ENCODE results near the gene NGEF. TPM values are rescaled to one million over a fixed set of nuclear protein-coding genes. Genes with fewer than 3 reads are reported as not detected.

Gene NGEF
- total and polyA plus RNA-seq, 9 of the 15 experiments (the other 6 are each of a cell fraction or from before 2014, with no cell fraction given): 0.07 to 0.17 (median 0.09) TPM; not detected in 6

- no peak for DNase-seq (ENCODE audit: extremely low read depth in 1 of 4, low spot score in 3 of 4)
- ChIA-PET POLR2A (interaction anchor here (0.5 kb wide), 1 partner anchor 331 kb away, joined by 4 read pairs; no protein-coding TSS in a partner anchor), CTCF (ENCODE audit: low intra/inter-chr PET ratio) (no interaction called here)
- intact Hi-C loops (cut with micrococcal nuclease) (no loop called here), in situ Hi-C loops (cut with MboI) (no loop called here)
- H3K27me3 ChIP-seq (ENCODE audit: control insufficient read depth in 2 of 2, insufficient read depth in 2 of 2, low read length in 2 of 2): no peaks in the 10 kb centered on the region
- H3K27ac ChIP-seq (ENCODE audit: extremely low read depth, low read depth, low read length): no peak overlapping the region
- H3K9me3 ChIP-seq (replicated peaks; ENCODE audit: control insufficient read depth, insufficient read depth, low read depth, low read length): no peaks in the 10 kb centered on the region
- no peaks in the 10 kb centered on the region for H3K79me2 ChIP-seq (ENCODE audit: control insufficient read depth, insufficient read depth, low read length)
- no peaks in the 10 kb centered on the region for H3K36me3 ChIP-seq (ENCODE audit: control insufficient read depth, insufficient read depth, low read length)
- no peaks in the 10 kb centered on the region for H4K20me1 ChIP-seq (replicated peaks; ENCODE audit: control insufficient read depth, insufficient read depth, low read length)
- FAIRE-seq: no peak
- no peak overlapping the region for H3K4me2 ChIP-seq (ENCODE audit: insufficient read depth, low read length)
- BruUV-seq (replicated peaks): no TSS peak
- H3K9me1 ChIP-seq (ENCODE audit: control insufficient read depth, insufficient read depth, low read length): no peaks in the 10 kb centered on the region
- 85% methylated on average over 10 of the region's 16 CpGs for WGBS (ENCODE audit: insufficient coverage, low coverage, missing lambda C conversion rate)
- H3K4me1 ChIP-seq (replicated peaks in 1 of 2; ENCODE audit: control insufficient read depth in 2 of 2, insufficient read depth in 2 of 2, low read length in 2 of 2): peaks cover 2 to 17% of the 10 kb centered on the region in 2 experiments; a peak in 3 of 5 replicates
- no peak overlapping the region; a peak in 1 of 4 replicates for H3K9ac ChIP-seq (ENCODE audit: insufficient read depth in 1 of 2, low read depth in 2 of 2, low read length in 2 of 2)
- no peak overlapping the region for H3K4me3 ChIP-seq
- no peak for ATAC-seq
- H2AFZ ChIP-seq (ENCODE audit: low read depth, low read length): peak overlapping the region; percentile 68; the same call in 1 of the 2 replicates
- TF ChIP-seq ZNF3 (CRISPR knock-in tag; IDR thresholded peaks at IDR 0.05) (no peak), HDAC1 (IDR thresholded peaks at IDR 0.05) (no peak), CCNT2 (IDR thresholded peaks at IDR 0.05; ENCODE audit: borderline replicate concordance, extremely low read depth, insufficient read length, low read depth, low read length) (no peak), ZNF696 (CRISPR knock-in tag; conservative IDR thresholded peaks at IDR 0.05) (no peak), JUND (IDR thresholded peaks at IDR 0.05; ENCODE audit: borderline replicate concordance, low read depth, low read length) (no peak), JUND (tag; IDR thresholded peaks at IDR 0.05; ENCODE audit: borderline replicate concordance, low read depth, low read length) (no peak), PPARD (CRISPR knock-in tag; IDR thresholded peaks at IDR 0.05) (no peak), TOE1 (IDR thresholded peaks at IDR 0.05; ENCODE audit: borderline replicate concordance) (no peak), TOE1 (CRISPR knock-in tag; IDR thresholded peaks at IDR 0.05; ENCODE audit: borderline replicate concordance, low read depth) (no peak), KHSRP (IDR thresholded peaks at IDR 0.05) (no peak), PRMT5 (CRISPR knock-in tag; IDR thresholded peaks at IDR 0.05) (no peak), TCF3 (CRISPR knock-in tag; IDR thresholded peaks at IDR 0.05) (no peak), TSHZ1 (CRISPR knock-in tag; IDR thresholded peaks at IDR 0.05) (no peak), ZFPM2 (CRISPR knock-in tag; IDR thresholded peaks at IDR 0.05) (no peak), EGR1 (conservative IDR thresholded peaks at IDR 0.05) (no peak), HDAC3 (IDR thresholded peaks at IDR 0.05; ENCODE audit: borderline replicate concordance, partially characterized antibody) (no peak), CHD1 (IDR thresholded peaks at IDR 0.05; ENCODE audit: low read length) (no peak)
- TF ChIP-seq, protein P1, sequence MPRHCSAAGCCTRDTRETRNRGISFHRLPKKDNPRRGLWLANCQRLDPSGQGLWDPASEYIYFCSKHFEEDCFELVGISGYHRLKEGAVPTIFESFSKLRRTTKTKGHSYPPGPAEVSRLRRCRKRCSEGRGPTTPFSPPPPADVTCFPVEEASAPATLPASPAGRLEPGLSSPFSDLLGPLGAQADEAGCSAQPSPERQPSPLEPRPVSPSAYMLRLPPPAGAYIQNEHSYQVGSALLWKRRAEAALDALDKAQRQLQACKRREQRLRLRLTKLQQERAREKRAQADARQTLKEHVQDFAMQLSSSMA (CRISPR knock-in tag; IDR thresholded peaks at IDR 0.05): no peak
- TF ChIP-seq, protein P2, sequence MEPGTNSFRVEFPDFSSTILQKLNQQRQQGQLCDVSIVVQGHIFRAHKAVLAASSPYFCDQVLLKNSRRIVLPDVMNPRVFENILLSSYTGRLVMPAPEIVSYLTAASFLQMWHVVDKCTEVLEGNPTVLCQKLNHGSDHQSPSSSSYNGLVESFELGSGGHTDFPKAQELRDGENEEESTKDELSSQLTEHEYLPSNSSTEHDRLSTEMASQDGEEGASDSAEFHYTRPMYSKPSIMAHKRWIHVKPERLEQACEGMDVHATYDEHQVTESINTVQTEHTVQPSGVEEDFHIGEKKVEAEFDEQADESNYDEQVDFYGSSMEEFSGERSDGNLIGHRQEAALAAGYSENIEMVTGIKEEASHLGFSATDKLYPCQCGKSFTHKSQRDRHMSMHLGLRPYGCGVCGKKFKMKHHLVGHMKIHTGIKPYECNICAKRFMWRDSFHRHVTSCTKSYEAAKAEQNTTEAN (CRISPR knock-in tag; IDR thresholded peaks at IDR 0.05): no peak
Observed at GRCh38 chr2:232874677-232875223, 138.3 kb downstream of the NGEF start.

Measured in K562 (cell line).